ENCODE results near the gene APOBEC4.
"Not testable (repeated sequence)": the region's sequence is repeated elsewhere in the genome, so short reads cannot be mapped to it uniquely, and the experiment has no call there.

Gene APOBEC4

DNA sequence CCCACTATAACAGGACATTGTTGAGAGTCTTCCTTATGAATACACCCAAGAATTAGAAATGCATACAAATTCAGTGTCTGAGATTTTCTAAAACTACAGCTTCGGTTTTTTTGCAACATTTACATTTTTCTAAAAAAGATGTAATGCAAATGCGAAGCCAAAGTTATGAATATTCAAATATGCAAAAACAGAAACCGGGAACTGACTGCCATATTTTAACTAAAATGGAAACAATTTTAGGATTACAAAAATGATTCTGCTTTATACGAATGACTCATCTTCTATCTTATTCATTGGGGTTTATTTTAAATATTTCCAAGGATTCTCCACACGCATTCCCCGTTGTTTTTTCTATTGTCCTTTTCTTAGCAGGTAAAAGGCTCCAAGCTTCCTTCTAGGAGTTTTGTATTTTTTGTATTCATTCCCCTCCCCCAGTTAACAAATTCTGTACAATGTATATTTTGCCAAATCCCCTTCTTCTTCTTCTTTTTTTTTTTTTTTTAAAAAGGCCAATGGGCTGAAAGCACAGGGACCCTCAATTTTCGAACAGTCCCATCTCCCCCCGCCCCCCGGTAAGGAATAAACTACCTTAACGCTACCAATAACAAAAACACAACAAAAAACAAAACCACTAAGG is 18.6 kb downstream of the APOBEC4 start:
- no peak for DNase-seq (ENCODE audit: low read depth)

DNA sequence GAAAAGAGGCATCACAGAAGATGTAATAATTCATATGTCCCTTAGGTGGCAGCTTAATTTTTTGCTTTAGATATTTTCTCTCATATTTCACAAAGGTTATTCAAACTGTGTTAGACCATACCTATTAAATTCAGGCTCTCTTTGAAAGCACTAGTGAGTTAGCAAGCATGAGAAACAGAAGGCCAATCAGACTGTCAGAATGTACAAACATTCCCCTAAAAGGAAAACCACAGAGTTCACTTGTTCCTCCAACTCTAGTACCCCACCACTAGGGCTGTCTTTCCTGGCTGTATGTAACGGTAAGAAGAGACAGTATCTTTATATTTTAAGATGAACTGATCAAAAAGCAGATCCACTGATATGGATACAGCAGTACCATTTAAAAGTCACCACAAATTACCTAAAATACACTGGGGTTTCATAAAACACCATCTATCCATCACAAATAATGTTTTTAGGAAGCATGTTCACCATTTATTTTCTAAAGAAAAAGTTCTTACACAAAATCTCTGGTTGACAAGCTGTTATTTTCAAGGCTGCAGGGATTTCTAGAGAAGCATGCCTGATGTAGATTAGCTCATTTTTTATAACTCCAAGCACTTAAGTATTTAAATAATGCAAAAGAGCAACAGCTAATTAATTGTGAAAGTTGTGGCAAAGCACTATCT is 19.3 kb downstream of the APOBEC4 start:
- DNase-seq (ENCODE audit: low read depth) = no peak

GRCh38 chr1:183632964-183633363 is 20.2 kb downstream of the APOBEC4 start:
- DNase-seq (ENCODE audit: low read depth) = no peak

DNA sequence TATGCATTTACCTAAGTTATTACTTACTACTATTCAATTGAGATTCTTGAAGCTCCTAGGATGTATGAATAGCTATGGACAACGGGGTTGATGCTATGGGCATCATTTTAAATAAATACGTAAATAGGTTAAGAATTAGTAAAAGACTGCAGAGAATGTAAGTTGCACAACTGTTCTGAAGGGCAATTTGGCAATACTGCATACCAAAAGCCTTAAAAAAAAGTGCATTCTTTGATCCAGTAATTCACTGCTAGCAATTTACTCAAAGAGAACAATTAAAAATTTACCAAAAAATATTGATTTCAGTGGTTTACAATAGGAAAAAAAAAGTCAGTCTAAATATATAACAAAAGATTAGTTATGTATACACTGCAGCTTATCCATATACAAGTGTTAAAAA is 21.0 kb downstream of the APOBEC4 start:
- no peak for DNase-seq (ENCODE audit: low read depth)

GRCh38 chr1:183630748-183631147 is 22.4 kb downstream of the APOBEC4 start:
- DNase-seq (ENCODE audit: low read depth) = no peak

DNA sequence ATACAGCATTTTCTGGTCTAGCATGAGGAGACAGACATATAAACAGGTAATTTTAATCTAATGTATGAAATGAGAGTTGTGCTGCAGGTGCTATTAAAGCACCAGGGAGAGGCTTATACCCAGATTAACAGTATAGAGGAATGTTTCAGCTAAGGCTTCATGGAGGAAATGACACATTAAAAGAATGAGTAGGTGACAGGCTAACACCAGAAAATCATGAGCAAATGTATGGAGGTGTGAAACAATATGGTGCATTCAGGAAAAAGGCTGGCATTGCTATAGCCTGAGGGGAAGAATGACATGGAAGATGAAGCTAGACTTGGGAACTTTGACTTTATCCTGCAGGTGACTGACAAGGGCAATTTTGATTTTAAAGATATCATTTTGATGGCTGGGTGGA is 24.6 kb downstream of the APOBEC4 start:
- no peak for DNase-seq (ENCODE audit: low read depth)

- not testable (repeated sequence) for DNase-seq (ENCODE audit: low read depth)
These were observed 26.9 kb downstream of the APOBEC4 start for GRCh38 chr1:183626236-183626635.

DNA sequence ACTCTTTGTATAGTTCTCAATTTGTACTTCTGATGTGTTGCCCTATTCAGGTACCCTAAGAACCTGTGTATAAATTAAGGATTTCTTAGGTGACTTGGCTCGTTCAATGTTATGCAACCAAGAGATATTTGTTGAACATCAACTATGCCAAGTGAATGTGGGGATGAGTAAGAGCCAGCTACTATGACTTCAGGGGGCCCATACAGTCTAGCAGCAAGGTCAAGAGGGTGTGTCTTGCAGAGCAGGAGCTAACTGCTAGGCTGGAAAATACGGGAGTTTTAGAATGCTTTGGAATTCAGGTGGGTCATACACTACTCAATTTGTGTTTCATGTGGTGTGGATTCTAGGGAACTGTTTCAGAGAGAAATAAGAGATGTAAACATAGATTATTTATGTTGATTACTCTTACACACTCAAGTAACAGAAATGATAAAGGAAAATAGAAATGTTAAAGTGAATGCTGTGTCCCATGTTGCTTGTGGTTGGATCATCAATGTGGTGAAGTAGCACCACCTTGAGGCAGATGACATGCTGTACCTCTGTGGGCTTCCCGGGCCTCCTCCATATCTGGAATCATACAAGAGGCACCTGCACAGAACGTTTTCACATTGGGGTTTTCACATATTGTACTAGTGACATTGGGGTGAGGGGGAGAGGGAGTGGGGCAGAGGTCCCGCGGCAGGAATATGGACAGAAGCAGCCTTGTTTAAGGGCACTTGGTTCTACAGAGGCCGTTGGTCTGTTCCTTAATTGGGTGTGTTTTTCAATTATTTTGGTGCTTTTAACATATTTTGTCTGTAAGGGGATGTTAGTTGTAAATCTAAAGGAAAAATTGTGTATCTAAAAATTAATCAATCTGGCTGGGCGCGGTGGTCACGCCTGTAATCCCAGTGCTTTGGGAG is 30.0 kb downstream of the APOBEC4 start:
- peak; percentile 30 for DNase-seq (ENCODE audit: low read depth)

DNA sequence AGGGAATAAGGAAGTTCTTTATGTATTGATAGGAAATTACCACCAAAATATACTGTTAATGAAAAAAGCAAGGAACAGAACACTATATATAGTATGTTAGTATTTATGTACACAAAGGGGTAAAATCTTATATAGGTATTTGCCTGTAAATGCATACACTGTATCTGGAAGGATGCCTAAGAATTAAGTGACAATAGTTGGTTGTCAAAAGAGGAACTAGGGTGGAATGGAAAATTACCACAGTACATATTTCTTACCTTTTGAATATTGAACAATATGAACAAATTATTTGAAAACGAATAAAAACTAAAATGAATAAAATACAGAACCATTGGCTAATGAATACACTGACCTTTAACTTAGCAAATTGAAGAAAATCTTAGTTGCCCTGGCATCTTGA is 31.1 kb downstream of the APOBEC4 start:
- DNase-seq (ENCODE audit: low read depth) = no peak

DNA sequence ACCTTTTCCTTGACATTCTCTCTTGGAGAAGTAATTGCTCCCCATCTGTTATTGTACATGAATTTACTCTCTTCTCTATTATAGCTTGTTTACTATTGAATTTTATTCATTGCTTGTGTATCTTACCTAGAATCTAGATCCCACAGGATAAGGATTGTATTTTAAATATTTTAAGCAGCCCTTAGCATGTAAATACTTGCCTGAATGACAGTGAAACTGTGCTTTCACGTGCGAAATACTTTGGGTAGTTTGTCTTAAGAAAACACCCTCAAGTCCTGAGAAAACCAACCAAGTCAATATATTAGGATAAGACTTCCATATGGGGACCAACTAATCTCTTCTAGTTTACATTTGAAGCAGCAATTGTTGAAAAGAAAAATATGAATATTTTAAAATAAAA is 32.8 kb downstream of the APOBEC4 start:
- no peak for DNase-seq (ENCODE audit: low read depth)

DNA sequence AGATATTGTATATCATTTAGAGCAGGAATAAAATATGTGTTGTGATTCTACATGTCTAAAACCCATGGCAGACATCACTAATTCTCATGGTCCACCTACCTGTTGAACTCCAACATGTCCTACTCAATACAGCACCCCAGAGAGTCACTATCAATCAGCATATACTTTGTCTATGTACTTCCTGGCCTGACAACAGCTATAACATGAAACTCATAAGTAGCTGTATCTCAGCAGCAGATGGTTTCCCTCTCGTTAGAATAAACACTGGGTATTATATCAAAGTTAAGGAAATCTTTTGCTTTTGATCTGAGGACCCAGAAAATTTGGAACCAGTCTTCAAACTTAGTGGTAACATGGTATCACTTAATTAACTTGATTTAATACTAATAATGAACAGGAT is 33.3 kb downstream of the APOBEC4 start:
- no peak for DNase-seq (ENCODE audit: low read depth)

- DNase-seq (ENCODE audit: low read depth) = not testable (repeated sequence)
These were observed 34.9 kb downstream of the APOBEC4 start for GRCh38 chr1:183618202-183618601.

- not testable (repeated sequence) for DNase-seq (ENCODE audit: low read depth)
These were observed 40.1 kb downstream of the APOBEC4 start for GRCh38 chr1:183612975-183613374.

GRCh38 chr1:183612407-183612806 is 40.7 kb downstream of the APOBEC4 start:
- DNase-seq (ENCODE audit: low read depth) = no peak

DNA sequence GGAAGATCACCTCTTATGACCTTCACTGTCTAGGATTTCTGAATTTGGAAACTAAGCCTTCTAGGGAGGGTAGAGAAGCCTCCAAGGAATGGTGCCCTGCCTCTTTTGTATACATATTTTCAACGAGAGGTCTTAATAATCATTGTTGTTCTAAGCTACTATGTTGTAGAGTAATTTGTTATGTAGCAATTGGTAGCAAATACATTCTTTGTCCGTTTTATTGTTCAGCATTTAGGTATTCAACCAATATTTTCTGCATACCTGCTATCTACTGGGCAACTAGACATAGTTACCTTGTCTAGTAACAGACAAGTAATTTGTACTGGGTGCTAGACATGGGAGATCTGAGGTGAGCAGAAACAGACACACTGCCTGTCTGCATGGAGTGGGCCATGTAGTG is 42.1 kb downstream of the APOBEC4 start:
- no peak for DNase-seq (ENCODE audit: low read depth)

DNA sequence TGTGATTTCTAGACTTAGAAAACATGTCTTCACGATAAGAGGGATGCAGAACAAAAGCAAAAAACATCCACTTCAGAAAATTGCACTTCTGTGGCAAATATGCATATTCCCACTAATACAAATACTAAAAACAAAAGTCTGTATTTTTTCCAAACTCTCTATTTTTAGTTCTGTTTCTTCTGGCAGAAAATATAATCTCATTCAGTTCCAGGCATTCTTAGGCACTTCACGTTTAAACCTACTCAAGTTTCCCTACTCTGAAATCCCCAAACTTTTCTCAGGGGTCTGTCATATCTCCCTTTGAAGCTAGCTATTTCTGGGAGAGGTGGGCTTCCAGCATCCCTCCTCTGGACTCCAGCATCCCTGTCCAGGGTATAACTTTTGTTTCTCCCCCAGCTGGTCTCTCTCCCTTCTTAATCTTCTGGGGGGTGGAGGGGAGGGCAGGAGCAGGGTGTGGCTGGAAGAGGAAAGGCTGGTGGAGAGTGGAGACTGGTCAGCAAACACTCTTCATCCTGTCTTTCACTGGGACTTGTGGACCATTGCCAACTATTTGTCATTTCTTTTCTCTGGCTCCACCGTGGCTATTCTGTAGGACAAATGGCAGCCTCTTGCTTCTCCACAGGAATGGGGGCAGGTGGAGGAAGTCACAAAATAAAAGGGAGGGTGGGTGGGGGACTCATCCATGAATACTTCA is 43.2 kb downstream of the APOBEC4 start:
- DNase-seq (ENCODE audit: low read depth) = no peak

- DNase-seq (ENCODE audit: low read depth) = no peak
These were observed 43.8 kb downstream of the APOBEC4 start for GRCh38 chr1:183609313-183609712.

GRCh38 chr1:183607322-183607980 is 45.7 kb downstream of the APOBEC4 start:
- no peak for DNase-seq (ENCODE audit: low read depth)

- DNase-seq (ENCODE audit: low read depth) = no peak
These were observed 47.2 kb downstream of the APOBEC4 start for GRCh38 chr1:183605904-183606303.

DNA sequence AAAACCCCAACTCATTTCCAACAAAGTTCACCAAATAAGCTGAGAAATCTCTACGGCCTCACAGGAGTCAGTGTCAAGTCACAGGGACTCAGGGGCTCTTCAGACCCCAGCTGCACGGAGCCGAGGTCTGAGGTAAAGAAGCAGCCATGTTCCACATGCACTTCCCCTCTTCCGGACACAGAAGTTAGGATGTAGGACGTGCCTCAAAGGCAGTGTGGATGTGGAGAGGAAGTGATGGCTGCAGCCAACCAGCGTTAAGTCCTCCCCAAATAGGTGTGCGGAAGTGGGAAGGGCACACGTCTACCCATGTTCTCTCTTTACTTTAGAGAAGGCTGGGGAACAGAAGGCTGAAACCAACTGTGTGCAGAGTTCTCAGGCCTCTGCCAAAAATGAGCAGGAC is 48.3 kb downstream of the APOBEC4 start:
- DNase-seq (ENCODE audit: low read depth) = no peak

GRCh38 chr1:183604038-183604808 is 48.9 kb downstream of the APOBEC4 start:
- no peak for DNase-seq (ENCODE audit: low read depth)

Measured in T follicular helper cell (primary cell).